Activated gamma-delta T cell treated with Interleukin-2 at 50 U/mL for 16 hours (primary cell): Measurements from ENCODE around the gene SLC25A29.
A peak's percentile ranks its signal among the peaks of the same experiment; 100 is the strongest.
"Not testable (repeated sequence)": the region's sequence is repeated elsewhere in the genome, so short reads cannot be mapped to it uniquely, and the experiment has no call there.

ENCODE experiments used
- DNase-seq: peaks from one replicate; pipeline ENCODE4 v3.0.0-alpha.2; 2020

Gene SLC25A29, protein sequence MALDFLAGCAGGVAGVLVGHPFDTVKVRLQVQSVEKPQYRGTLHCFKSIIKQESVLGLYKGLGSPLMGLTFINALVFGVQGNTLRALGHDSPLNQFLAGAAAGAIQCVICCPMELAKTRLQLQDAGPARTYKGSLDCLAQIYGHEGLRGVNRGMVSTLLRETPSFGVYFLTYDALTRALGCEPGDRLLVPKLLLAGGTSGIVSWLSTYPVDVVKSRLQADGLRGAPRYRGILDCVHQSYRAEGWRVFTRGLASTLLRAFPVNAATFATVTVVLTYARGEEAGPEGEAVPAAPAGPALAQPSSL

GRCh38 chr14:100306101-100306997, at the start of gene SLC25A29:
Gene SLC25A29 (minus strand): TSS chr14:100306444. CDS start chr14:100306232, 212 bp downstream.
- DNase-seq = peak; percentile 79

- no peak for DNase-seq
These were observed 44.7 kb upstream of the SLC25A29 start for GRCh38 chr14:100350986-100351385.

GRCh38 chr14:100350276-100350926, 44.2 kb upstream of the SLC25A29 start:
- DNase-seq = no peak

GRCh38 chr14:100348784-100349685, 42.8 kb upstream of the SLC25A29 start:
- no peak for DNase-seq

- no peak for DNase-seq
These were observed 42.0 kb upstream of the SLC25A29 start for GRCh38 chr14:100348253-100348729.

DNA sequence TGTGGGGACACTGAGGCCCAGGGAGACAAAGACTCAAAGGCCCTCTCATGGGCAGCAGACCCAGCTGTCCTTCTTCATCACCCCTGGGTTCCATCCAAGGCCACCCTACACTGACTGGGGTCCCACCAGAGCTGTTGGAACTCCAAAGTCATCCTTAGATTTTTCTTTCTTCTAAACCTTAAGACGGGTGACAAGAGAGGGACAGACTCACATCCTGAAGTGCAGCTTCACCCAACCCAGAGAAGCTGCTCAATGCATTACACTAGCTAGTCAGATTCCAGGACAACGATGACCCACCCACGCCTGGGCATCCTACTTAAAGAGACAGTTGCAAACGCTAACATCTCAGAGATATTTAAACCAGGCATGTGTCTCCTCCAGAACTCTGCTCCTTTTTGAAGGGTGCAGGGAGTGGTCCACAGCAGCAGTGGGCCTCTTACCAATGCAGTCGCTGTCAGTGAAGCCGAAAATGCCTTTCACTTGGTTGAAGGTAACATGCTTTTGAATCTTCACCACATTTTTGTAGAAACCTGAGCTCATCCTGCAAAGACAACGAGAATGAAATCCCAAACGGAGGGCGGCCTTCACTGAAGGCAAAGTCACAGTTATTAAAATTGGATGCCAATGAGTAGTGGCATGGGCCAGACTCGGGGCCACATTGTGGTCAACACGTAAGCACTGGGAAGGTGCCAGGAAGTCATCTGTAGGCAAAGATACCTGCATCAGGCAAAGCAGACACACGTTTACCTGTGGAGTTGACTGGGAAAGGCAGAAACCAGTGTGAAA, 40.3 kb upstream of the SLC25A29 start:
- no peak for DNase-seq

DNA sequence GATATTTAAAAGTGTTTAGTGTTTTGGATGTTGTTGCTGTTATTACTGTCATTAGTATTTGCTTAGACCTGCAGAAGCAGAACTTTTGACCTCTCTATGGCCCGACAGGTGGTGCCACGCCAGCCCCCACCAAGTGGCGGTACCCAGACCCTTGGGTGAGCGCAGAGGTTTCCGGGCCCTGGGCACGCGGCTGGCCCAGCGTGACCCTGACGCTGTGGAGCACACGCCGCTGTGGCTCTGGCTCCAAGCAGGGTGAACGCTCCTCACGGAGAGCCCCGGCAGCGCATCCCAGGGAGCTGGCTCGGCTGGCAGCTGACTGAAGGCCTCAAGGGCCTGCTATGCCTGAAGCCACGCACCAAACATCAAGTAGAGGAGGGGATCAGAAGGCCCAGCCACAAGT, 39.5 kb upstream of the SLC25A29 start:
- no peak for DNase-seq

GRCh38 chr14:100344657-100345056, 38.4 kb upstream of the SLC25A29 start:
- DNase-seq = not testable (repeated sequence)

- DNase-seq = not testable (repeated sequence)
These were observed 36.6 kb upstream of the SLC25A29 start for GRCh38 chr14:100342826-100343225.

- DNase-seq = no peak
These were observed 36.0 kb upstream of the SLC25A29 start for GRCh38 chr14:100342195-100342594.

DNA sequence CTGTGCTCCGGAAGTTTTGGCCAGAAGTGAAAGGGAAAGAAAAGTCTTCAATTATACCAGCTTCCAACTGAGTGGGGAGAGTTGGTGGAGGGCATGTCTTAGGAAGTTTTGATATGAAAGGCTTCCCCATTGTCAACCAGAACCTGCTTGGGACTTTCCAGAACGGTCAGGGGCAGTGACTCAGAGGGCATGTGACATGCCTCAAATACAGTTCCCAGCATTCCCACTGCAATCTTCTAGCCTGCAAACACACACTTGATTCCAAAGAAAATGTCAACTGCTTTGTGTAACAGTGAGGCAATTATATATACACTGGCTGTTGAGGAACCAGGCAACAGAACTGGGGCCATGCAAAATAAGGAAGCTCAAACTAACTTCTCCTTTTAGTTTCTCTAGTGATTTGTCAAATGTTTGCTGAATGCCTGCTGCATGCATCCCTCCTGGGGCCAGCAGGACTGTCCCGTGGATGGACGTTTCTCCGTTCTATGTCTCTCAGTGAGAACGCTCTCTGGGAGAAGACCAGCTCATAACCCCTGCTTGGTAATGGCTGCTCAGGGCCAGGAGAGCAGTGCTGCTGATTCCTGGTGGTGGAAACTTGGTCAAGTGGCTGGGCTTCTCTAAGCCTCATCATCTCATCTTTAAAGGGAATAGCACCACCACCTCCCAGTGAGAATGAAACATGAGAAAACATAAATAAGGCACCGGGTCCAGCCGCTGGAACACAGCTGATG, 35.2 kb upstream of the SLC25A29 start:
- DNase-seq = no peak

- DNase-seq = no peak
These were observed 34.2 kb upstream of the SLC25A29 start for GRCh38 chr14:100340423-100340813.

DNA sequence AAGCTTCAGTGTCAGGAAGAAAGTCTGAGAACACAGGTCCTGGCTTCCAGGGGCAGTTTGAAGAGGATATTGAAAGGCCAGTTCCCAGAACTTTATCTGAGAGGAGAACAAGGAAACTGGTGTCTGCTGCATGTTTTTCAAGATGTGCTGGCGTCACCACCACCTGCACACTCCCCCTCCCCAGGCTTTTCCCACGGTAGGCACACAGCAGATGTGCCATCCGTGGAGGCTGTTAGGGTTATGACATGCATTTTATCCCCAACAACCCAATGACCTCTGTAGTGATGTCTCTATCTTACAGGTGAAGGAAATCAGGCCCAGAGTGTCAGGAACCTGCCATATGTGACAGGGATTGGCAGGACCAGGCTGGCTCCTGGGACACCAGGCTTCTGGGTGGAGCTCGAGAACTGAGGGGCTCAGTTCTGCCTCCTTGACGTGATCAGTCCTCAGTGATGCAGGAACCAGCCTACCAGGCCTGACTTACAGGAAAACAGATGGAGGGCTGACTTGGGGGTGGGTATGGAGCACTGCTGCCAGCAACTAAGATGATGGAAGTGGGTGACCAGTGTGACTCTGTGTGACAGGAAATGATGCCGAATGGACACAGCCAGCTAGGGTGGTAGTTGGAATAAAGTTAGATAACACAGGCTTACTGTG, 33.6 kb upstream of the SLC25A29 start:
- no peak for DNase-seq

- no peak for DNase-seq
These were observed 30.6 kb upstream of the SLC25A29 start for GRCh38 chr14:100336618-100337530.

DNA sequence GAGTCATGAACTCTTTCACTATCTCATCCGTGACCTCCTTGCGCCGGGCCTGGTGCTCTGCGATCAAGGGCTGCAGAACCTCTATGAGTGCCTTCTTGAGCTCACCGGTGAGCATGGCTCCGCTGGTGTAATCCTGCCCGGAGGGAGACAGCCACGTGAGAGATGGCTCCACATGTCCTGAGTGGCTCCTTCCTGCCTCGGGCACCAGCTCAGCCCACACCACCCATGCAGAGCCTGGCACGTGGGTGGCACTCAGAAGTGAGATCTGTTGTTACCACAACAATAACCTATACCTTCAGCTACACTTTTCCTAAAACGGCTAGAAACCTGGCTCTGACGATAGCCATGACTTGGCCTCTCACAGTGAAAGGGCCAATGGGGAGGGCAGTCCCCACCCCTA, 28.7 kb upstream of the SLC25A29 start:
- DNase-seq = no peak

DNA sequence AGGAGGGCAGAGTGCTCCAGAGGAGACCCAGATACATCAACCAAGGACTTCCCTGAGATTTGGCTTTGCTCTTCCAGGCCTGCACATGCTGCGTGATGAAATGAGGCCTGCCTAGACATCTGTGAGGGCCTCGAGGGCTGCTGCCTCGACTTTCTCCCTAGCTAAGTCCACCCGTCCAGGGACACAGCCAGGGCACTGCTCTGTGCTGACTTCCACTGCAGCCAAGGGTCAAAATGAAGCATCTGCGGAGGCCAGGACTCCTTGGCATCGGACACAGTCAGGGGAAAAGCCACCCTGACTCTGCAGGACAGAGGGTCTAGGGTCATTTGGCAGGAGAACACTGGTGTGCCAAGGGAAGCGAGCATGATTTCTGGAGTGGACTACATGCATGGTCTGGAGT, 27.6 kb upstream of the SLC25A29 start:
- DNase-seq = no peak

DNA sequence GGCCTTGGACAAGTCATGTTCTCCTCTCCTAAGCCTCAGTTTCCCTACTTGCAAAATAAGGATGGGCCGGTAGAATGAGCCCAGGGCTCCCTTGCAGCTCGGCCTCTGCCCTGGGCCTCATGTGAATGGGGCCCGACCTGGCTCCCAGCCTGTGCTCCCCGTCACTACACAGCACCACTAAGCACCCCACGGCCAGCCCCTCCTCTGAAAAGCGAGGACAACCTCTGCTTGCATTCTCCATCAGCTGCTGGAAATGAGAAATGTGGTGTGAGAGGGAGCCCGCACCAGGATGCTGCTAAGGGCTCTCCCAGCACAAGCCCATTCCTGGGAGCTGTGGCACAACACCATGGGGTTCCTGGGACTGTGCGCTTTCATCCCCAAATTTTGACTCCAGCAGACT, 27.1 kb upstream of the SLC25A29 start:
- DNase-seq = no peak

GRCh38 chr14:100332797-100333196, 26.6 kb upstream of the SLC25A29 start:
- DNase-seq = no peak

DNA sequence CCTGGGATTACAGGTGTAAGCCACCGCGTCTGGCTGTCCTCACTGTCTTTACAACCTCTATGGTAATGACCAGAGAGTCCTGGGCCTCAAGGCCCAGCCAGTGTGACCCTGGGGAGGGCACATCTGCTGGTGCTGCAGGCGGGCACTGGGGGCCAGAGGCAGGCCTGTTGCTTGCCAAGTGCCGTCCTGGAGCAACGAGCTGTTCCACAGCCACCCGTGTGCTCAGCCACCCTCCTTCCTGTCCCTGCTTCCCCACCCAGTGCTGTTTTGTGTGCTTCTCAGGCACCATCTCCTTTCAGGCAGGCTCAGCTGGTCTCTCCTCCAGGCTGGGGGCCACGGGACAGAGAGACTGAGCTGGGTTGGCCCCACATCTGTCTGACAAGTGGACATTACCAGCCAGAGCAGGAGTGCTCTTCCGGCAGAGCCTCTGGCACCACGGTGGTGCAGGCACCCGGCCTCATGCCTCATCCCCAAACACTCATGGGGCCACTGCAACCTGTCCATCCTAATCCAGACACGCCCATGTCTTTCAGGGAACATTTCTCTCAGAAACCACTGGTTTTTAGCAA, 25.9 kb upstream of the SLC25A29 start:
- DNase-seq = no peak
